ENCODE measurements around the gene TMEM132C. TPM values are rescaled to one million over a fixed set of nuclear protein-coding genes. Genes with fewer than 3 reads are reported as not detected.

Gene TMEM132C
- total and polyA plus RNA-seq, 2 of the 4 experiments (the other 2 are of a cell fraction) = not detected

- no peak overlapping the region for H2AK9ac ChIP-seq (replicated peaks; ENCODE audit: low read depth, low read length, poor library complexity)
- no TSS peak for BruUV-seq (replicated peaks)
- H3K23ac ChIP-seq (ENCODE audit: low read depth, low read length) = no peak overlapping the region
- WGBS, 2 experiments (ENCODE audit: extremely low coverage in 2 of 2, insufficient read length in 1 of 2) = no CpG with 5 or more reads among the region's 7 CpGs
- no peaks in the 10 kb centered on the region for H3K9me1 ChIP-seq (ENCODE audit: insufficient read depth, low read length)
- H4K5ac ChIP-seq (ENCODE audit: low read depth, low read length) = no peak overlapping the region
- H3K9me3 ChIP-seq (ENCODE audit: control insufficient read depth, insufficient read depth, low read length) = peaks cover 36% of the 10 kb centered on the region
- in situ Hi-C loops (cut with MboI; ENCODE audit: low sequenced_read_pairs) (no loop called here), intact Hi-C loops (cut with micrococcal nuclease) (no loop called here), dilution Hi-C loops (cut with HindIII; ENCODE audit: low sequenced_read_pairs, unreplicated experiment) (no loop called here)
- no peak overlapping the region for H3K14ac ChIP-seq (replicated peaks; ENCODE audit: low read depth, low read length)
- no peak overlapping the region for H4K91ac ChIP-seq (ENCODE audit: insufficient read depth, low read depth, low read length)
- H3K9ac ChIP-seq (ENCODE audit: low read depth, low read length) = no peak overlapping the region
- no peak overlapping the region for H2AK5ac ChIP-seq (ENCODE audit: low read depth, low read length)
- H3K4me3 ChIP-seq (ENCODE audit: insufficient read depth, low read depth, low read length) = no peak overlapping the region
- no peaks in the 10 kb centered on the region for H3K27me3 ChIP-seq (ENCODE audit: control insufficient read depth, insufficient read depth, low read length)
- no peak overlapping the region for H2BK120ac ChIP-seq (ENCODE audit: low read depth, low read length)
- H2BK20ac ChIP-seq (ENCODE audit: low read depth, low read length) = no peak overlapping the region
- no peak overlapping the region for H3K56ac ChIP-seq (ENCODE audit: extremely low read depth, insufficient read depth, low read length)
- H3K4ac ChIP-seq (ENCODE audit: low read depth, low read length) = no peak overlapping the region
- no peaks in the 10 kb centered on the region for H3K79me1 ChIP-seq (ENCODE audit: low read depth in 1 of 2, low read length in 2 of 2)
- H3K27ac ChIP-seq (ENCODE audit: insufficient read depth, low read length) = no peak overlapping the region
- no peaks in the 10 kb centered on the region for H4K20me1 ChIP-seq (ENCODE audit: insufficient read depth, low read length)
- no peak overlapping the region for H2BK5ac ChIP-seq (ENCODE audit: low read depth, low read length, poor library complexity, severe bottlenecking)
- H3K4me1 ChIP-seq (ENCODE audit: control insufficient read depth, insufficient read depth, low read length) = no peaks in the 10 kb centered on the region
- no peak overlapping the region for H3K18ac ChIP-seq (ENCODE audit: low read depth, low read length)
- no peak overlapping the region for H4K8ac ChIP-seq (ENCODE audit: low read depth in 2 of 2, low read length in 2 of 2)
- DNase-seq (no peak), ATAC-seq (ENCODE audit: low read depth) (no peak)
- ChIA-PET POLR2A (ENCODE audit: unreplicated experiment) (no interaction called here), CTCF (no interaction called here)
- H2BK15ac ChIP-seq (ENCODE audit: low read depth, low read length) = no peak overlapping the region
- H2AFZ ChIP-seq (replicated peaks; ENCODE audit: low read length, poor library complexity) = no peak overlapping the region
- no peak overlapping the region for H3K4me2 ChIP-seq (ENCODE audit: low read depth, low read length)
- TF ChIP-seq MAFK (IDR thresholded peaks at IDR 0.05; ENCODE audit: low read depth, low read length) = no peak
- TF ChIP-seq RAD21 (IDR thresholded peaks at IDR 0.05; ENCODE audit: low read length) = no peak
- TF ChIP-seq CEBPB (IDR thresholded peaks at IDR 0.05; ENCODE audit: low read depth, low read length) = no peak
- TF ChIP-seq, protein P1, sequence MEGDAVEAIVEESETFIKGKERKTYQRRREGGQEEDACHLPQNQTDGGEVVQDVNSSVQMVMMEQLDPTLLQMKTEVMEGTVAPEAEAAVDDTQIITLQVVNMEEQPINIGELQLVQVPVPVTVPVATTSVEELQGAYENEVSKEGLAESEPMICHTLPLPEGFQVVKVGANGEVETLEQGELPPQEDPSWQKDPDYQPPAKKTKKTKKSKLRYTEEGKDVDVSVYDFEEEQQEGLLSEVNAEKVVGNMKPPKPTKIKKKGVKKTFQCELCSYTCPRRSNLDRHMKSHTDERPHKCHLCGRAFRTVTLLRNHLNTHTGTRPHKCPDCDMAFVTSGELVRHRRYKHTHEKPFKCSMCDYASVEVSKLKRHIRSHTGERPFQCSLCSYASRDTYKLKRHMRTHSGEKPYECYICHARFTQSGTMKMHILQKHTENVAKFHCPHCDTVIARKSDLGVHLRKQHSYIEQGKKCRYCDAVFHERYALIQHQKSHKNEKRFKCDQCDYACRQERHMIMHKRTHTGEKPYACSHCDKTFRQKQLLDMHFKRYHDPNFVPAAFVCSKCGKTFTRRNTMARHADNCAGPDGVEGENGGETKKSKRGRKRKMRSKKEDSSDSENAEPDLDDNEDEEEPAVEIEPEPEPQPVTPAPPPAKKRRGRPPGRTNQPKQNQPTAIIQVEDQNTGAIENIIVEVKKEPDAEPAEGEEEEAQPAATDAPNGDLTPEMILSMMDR (conservative IDR thresholded peaks at IDR 0.05; ENCODE audit: low read depth, low read length) = no peak
- TF ChIP-seq FOS (IDR thresholded peaks at IDR 0.05; ENCODE audit: low read depth, low read length) = no peak
- TF ChIP-seq SMC3 (IDR thresholded peaks at IDR 0.05; ENCODE audit: low read depth, low read length) = no peak
- no peak for TF ChIP-seq BHLHE40 (IDR thresholded peaks at IDR 0.05; ENCODE audit: low read depth, low read length)
- TF ChIP-seq, protein P2, sequence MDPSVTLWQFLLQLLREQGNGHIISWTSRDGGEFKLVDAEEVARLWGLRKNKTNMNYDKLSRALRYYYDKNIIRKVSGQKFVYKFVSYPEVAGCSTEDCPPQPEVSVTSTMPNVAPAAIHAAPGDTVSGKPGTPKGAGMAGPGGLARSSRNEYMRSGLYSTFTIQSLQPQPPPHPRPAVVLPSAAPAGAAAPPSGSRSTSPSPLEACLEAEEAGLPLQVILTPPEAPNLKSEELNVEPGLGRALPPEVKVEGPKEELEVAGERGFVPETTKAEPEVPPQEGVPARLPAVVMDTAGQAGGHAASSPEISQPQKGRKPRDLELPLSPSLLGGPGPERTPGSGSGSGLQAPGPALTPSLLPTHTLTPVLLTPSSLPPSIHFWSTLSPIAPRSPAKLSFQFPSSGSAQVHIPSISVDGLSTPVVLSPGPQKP (IDR thresholded peaks at IDR 0.05; ENCODE audit: borderline replicate concordance, low read depth, low read length) = no peak
- TF ChIP-seq POLR2A (IDR thresholded peaks at IDR 0.05; ENCODE audit: low read depth, low read length) = no peak
- no peak for TF ChIP-seq MXI1 (IDR thresholded peaks at IDR 0.05; ENCODE audit: borderline replicate concordance, low read depth, low read length)
- H3K36me3 ChIP-seq (ENCODE audit: control insufficient read depth, insufficient read depth, low read length) = no peaks in the 10 kb centered on the region
Measured at GRCh38 chr12:128507470-128507869, 240.5 kb downstream of the TMEM132C start.

Measured in IMR-90 (cell line).